CD14-positive monocyte (primary cell): ENCODE data around the gene SERPINB13. TPM values are rescaled to one million over a fixed set of nuclear protein-coding genes. Genes with fewer than 3 reads are reported as not detected.

ENCODE experiments used
- DNase-seq, 3 donors: peaks; one replicate each; pipeline ENCODE4 v3.0.0-alpha.2; 2011 to 2022
- H2AFZ ChIP-seq: 2 replicates; pipeline ENCODE4 v1.6.0; 2012; ENCODE audit warnings: mild to moderate bottlenecking, low read depth, low read length, inconsistent platforms; ENCODE audit not compliant: insufficient read depth, poor library complexity, severe bottlenecking
- H3K27ac ChIP-seq, 2 donors: 1 replicate in 1 of 2; 2 replicates in 1 of 2; pipeline ENCODE4 v1.5.1; 2012 to 2013; ENCODE audit warnings: low read length in 2 of 2, control low read depth in 1 of 2, inconsistent platforms in 1 of 2, low read depth in 1 of 2, mild to moderate bottlenecking in 1 of 2
- H3K27me3 ChIP-seq, 2 donors: one replicate each; pipeline versions ENCODE4 v1.6.0 to v1.6.1; 2011 to 2013; ENCODE audit warnings: low read length in 2 of 2; ENCODE audit not compliant: control insufficient read depth in 2 of 2, insufficient read depth in 2 of 2
- H3K36me3 ChIP-seq, 2 donors: replicated peaks in 1 of 2; 1 replicate in 1 of 2; 2 replicates in 1 of 2; pipeline versions ENCODE4 v1.5.1 to v1.6.1; 2012 to 2013; ENCODE audit warnings: low read length in 2 of 2, control low read depth in 1 of 2, inconsistent platforms in 1 of 2, mild to moderate bottlenecking in 1 of 2; ENCODE audit not compliant: insufficient read depth in 2 of 2, control insufficient read depth in 1 of 2
- H3K4me1 ChIP-seq, 2 donors: 1 replicate in 1 of 2; 2 replicates in 1 of 2; pipeline versions ENCODE4 v1.5.1 to v1.6.1; 2012 to 2013; ENCODE audit warnings: low read length in 2 of 2, control low read depth in 1 of 2, inconsistent platforms in 1 of 2, mild to moderate bottlenecking in 1 of 2, moderate library complexity in 1 of 2; ENCODE audit not compliant: insufficient read depth in 2 of 2, control insufficient read depth in 1 of 2
- H3K4me2 ChIP-seq: replicated peaks from 2 replicates; pipeline ENCODE3; 2012; ENCODE audit warnings: low read length, moderate library complexity, mild to moderate bottlenecking; ENCODE audit not compliant: poor library complexity, severe bottlenecking; ENCODE audit errors: extremely low read depth
- H3K4me3 ChIP-seq, 3 experiments: fragments of 200-600 bp in 1 of 3; sonication (generic) in 1 of 3; replicated peaks in 1 of 3; 1 replicate in 2 of 3; 2 replicates in 1 of 3; pipeline ENCODE4 v1.5.1; 2011 to 2013; ENCODE audit warnings: low read length in 3 of 3, mild to moderate bottlenecking in 3 of 3, control low read depth in 2 of 3, low read depth in 2 of 3, inconsistent platforms in 1 of 3, moderate library complexity in 1 of 3
- H3K79me2 ChIP-seq: 2 replicates; pipeline ENCODE4 v1.6.0; 2012; ENCODE audit warnings: mild to moderate bottlenecking, control low read depth, inconsistent platforms, low read length, moderate library complexity; ENCODE audit not compliant: insufficient read depth
- H3K9ac ChIP-seq: 2 replicates; pipeline ENCODE4 v1.6.0; 2017; ENCODE audit warnings: low read length, mild to moderate bottlenecking; ENCODE audit not compliant: insufficient read depth, poor library complexity, severe bottlenecking
- H3K9me3 ChIP-seq, 2 donors: replicated peaks in 1 of 2; 1 replicate in 1 of 2; 2 replicates in 1 of 2; pipeline versions ENCODE4 v1.5.1 to v1.6.1; 2012 to 2013; ENCODE audit warnings: low read length in 2 of 2, control low read depth in 1 of 2; ENCODE audit not compliant: control insufficient read depth in 1 of 2, insufficient read depth in 1 of 2
- H4K20me1 ChIP-seq: 2 replicates; pipeline ENCODE4 v1.6.0; 2012; ENCODE audit warnings: mild to moderate bottlenecking, low read length, control low read depth, moderate library complexity; ENCODE audit not compliant: insufficient read depth
- H3K27ac Mint-ChIP-seq, 7 donors: one replicate each; pipeline ENCODE4 v1.8.0; 2020; ENCODE audit warnings: mild to moderate bottlenecking in 7 of 7, mixed read lengths in 7 of 7, moderate library complexity in 6 of 7, inconsistent platforms in 2 of 7
- H3K27me3 Mint-ChIP-seq, 3 donors: one replicate each; pipeline ENCODE4 v1.8.0; 2021 to 2022; ENCODE audit warnings: low read depth in 3 of 3, mild to moderate bottlenecking in 3 of 3, mixed read lengths in 3 of 3, moderate library complexity in 3 of 3, inconsistent platforms in 1 of 3
- H3K36me3 Mint-ChIP-seq, 2 donors: one replicate each; pipeline ENCODE4 v1.8.0; 2020; ENCODE audit warnings: mixed read lengths in 2 of 2, inconsistent platforms in 1 of 2, mild to moderate bottlenecking in 1 of 2
- H3K4me1 Mint-ChIP-seq: one replicate; pipeline ENCODE4 v1.8.0; 2020; ENCODE audit warnings: mild to moderate bottlenecking, mixed read lengths
- H3K4me3 Mint-ChIP-seq, 2 donors: one replicate each; pipeline ENCODE4 v1.8.0; 2020; ENCODE audit warnings: mild to moderate bottlenecking in 2 of 2, mixed read lengths in 2 of 2, moderate library complexity in 1 of 2
- H3K9me3 Mint-ChIP-seq, 7 donors: one replicate each; pipeline ENCODE4 v1.8.0; 2020 to 2022; ENCODE audit warnings: mixed read lengths in 7 of 7, mild to moderate bottlenecking in 6 of 7, moderate library complexity in 6 of 7, inconsistent platforms in 2 of 7
- CTCF ChIP-seq: fragments of 200-600 bp; IDR thresholded peaks from one replicate; pipeline ENCODE4 v1.8.0; 2022; ENCODE audit warnings: antibody characterized with exemption, mild to moderate bottlenecking
- WGBS: methylation state at CpG from one replicate; pipeline ENCODE4 v1.1.5; 2013; ENCODE audit warnings: missing lambda C conversion rate; ENCODE audit not compliant: insufficient coverage; 5-methylcytosine and 5-hydroxymethylcytosine counted together
- intact Hi-C, 2 donors: fragments of 100-400 bp; cut with micrococcal nuclease; formaldehyde crosslinking; loops; one replicate each; pipeline versions ENCODE4 v1.15.0 to v1.15.1; 2023
- polyA plus RNA-seq, 3 donors: library from polyadenylated mRNA; depleted of rRNA in 1 of 3; unstranded in 2 of 3; stranded (reverse) in 1 of 3; fragments of 300-500 nt in 2 of 3; fragments of >200 nt in 1 of 3; fragmentation: Illumina TruSeq in 2 of 3; gene quantifications; 1 replicate in 2 of 3; 2 replicates in 1 of 3; pipeline ENCODE4 v1.2.3, GENCODE V29; 2012 to 2021

The SERPINB13 gene
- polyA plus RNA-seq, 3 donors = not detected

DNA sequence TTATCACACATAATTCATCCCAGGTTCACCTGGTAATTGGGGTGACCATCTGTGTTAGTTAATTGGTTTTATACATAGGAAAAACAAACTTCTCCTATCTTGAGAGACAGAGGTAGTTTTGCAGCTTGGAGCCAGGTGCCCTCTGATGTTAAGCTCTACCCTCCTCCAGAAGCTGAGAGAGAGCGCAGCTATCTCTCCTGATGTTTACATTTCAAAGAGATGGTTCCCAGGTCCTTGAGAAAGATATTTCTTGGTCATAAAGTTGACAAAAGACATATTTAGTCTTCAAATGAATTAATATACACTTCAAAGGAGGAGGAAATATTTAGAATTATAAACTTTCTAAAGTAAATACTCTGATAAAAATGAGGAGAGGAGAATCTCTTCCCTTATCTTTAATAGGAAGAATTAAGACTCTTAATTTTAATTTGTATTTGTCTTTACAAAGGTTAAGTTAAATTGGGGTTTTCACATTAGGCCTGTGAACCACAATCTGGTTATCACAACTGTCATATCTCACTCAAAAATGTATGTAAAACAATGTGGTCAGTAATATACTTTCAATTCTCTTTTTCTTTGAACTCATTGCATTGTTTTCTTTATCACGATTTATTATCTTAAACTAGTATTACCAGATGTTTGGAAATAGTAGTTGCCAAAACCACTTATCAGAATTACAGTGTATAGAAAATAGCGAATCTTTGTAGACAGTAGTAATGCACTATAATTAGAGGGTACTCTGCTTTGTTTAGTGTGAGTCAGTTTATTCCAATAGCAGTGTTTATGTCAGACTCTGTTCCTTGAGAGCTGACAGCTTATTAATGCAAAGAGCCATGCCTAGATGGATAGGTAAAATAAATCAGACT is 30.1 kb downstream of the SERPINB13 start:
- no peaks in the 10 kb centered on the region for H3K4me1 Mint-ChIP-seq
- H3K27me3 Mint-ChIP-seq = peaks cover 0 to 4% (median 1%) of the 10 kb centered on the region in 3 donors
- no peak overlapping the region for H3K4me3 Mint-ChIP-seq

DNA sequence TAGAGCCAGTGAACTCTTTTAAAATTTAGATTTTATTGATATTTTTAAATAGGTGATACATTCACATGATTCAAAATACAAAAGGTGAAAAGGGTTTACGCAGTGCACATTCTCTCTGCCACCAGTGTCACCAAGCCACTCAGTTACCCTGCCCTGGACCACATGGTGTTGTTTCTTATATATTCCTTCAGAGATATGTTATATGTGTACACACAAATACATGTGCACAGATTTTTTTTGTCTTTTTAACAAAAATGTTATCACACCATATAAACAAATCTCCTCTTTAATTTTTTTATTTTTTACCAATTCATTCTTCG is 30.7 kb downstream of the SERPINB13 start:
- H3K9me3 ChIP-seq = peaks cover 3 to 6% of the 10 kb centered on the region in 2 donors
- no peak overlapping the region for H3K9ac ChIP-seq
- TF ChIP-seq CTCF = no peak
- Mint-ChIP-seq H3K4me1 (no peaks in the 10 kb centered on the region), H3K4me3 (no peak overlapping the region), H3K36me3 (no peaks in the 10 kb centered on the region), H3K9me3 (peaks cover 1 to 12% (median 7%) of the 10 kb centered on the region in 7 donors), H3K27me3 (peaks cover 0 to 4% (median 0%) of the 10 kb centered on the region in 3 donors), H3K27ac (no peak overlapping the region)
- no peak for DNase-seq
- no peak overlapping the region for H2AFZ ChIP-seq
- H4K20me1 ChIP-seq = no peaks in the 10 kb centered on the region
- WGBS = no CpG with 5 or more reads among the region's 2 CpGs
- no peak overlapping the region for H3K4me2 ChIP-seq
- no peaks in the 10 kb centered on the region for H3K79me2 ChIP-seq
- no peaks in the 10 kb centered on the region for H3K4me1 ChIP-seq
- intact Hi-C loops = no loop called here
- no peaks in the 10 kb centered on the region for H3K27me3 ChIP-seq
- no peak overlapping the region for H3K27ac ChIP-seq
- H3K36me3 ChIP-seq = no peaks in the 10 kb centered on the region
- no peak overlapping the region for H3K4me3 ChIP-seq

More for the DNA sequence above, 30.1 kb downstream of the SERPINB13 start:
- Histone ChIP-seq H3K4me3 (no peak overlapping the region), H3K9ac (no peak overlapping the region), H3K27me3 (no peaks in the 10 kb centered on the region), H2AFZ (no peak overlapping the region), H3K27ac (no peak overlapping the region), H3K9me3 (peaks cover 3 to 6% of the 10 kb centered on the region in 2 donors), H3K4me1 (no peaks in the 10 kb centered on the region), H3K79me2 (no peaks in the 10 kb centered on the region), H3K4me2 (no peak overlapping the region), H4K20me1 (no peaks in the 10 kb centered on the region), H3K36me3 (no peaks in the 10 kb centered on the region)
- peaks cover 1 to 12% (median 7%) of the 10 kb centered on the region in 7 donors for H3K9me3 Mint-ChIP-seq
- WGBS = no CpG with 5 or more reads among the region's 3 CpGs
- no peak for DNase-seq
- H3K36me3 Mint-ChIP-seq = no peaks in the 10 kb centered on the region
- H3K27ac Mint-ChIP-seq = no peak overlapping the region
- intact Hi-C loops = no loop called here
- no peak for TF ChIP-seq CTCF
